Astrocyte (in vitro differentiated cells and primary cell): ENCODE data around the gene RNF144A. TPM values are rescaled to one million over a fixed set of nuclear protein-coding genes. Genes with fewer than 3 reads are reported as not detected.

ENCODE experiments used
- DNase-seq: peaks from one replicate; pipeline ENCODE4 v3.0.0-alpha.2; 2010; ENCODE audit warnings: low read depth
- FAIRE-seq: peaks from 2 replicates; lab custom pipeline; 2011; peaks lifted over from hg19 to GRCh38; lab: Jason Lieb, UNC
- H2AFZ ChIP-seq: 2 replicates; pipeline ENCODE4 v1.6.0; 2012; ENCODE audit warnings: low read depth, low read length, inconsistent platforms
- H3K27ac ChIP-seq: 2 replicates; pipeline ENCODE4 v1.5.1; 2011; ENCODE audit warnings: low read depth, low read length, inconsistent platforms
- H3K27me3 ChIP-seq: 2 replicates; pipeline ENCODE4 v1.6.0; 2011; ENCODE audit warnings: low read length, inconsistent platforms; ENCODE audit not compliant: insufficient read depth
- H3K36me3 ChIP-seq: 2 replicates; pipeline ENCODE4 v1.5.1; 2011; ENCODE audit warnings: low read length, inconsistent platforms; ENCODE audit not compliant: insufficient read depth
- H3K4me1 ChIP-seq: 2 replicates; pipeline ENCODE4 v1.5.1; 2011; ENCODE audit warnings: low read length, inconsistent platforms; ENCODE audit not compliant: insufficient read depth
- H3K4me2 ChIP-seq: 2 replicates; pipeline ENCODE4 v1.6.0; 2012; ENCODE audit warnings: low read length, inconsistent platforms
- H3K4me3 ChIP-seq: 2 replicates; pipeline ENCODE4 v1.5.1; 2011; ENCODE audit warnings: low read depth, mild to moderate bottlenecking, low read length, inconsistent platforms; ENCODE audit not compliant: insufficient read depth
- H3K79me2 ChIP-seq: 2 replicates; pipeline ENCODE4 v1.6.0; 2012; ENCODE audit warnings: mild to moderate bottlenecking, low read length, inconsistent platforms; ENCODE audit not compliant: insufficient read depth
- H3K9ac ChIP-seq: 2 replicates; pipeline ENCODE4 v1.6.0; 2012; ENCODE audit warnings: mild to moderate bottlenecking, low read length, inconsistent platforms
- H3K9me3 ChIP-seq: 2 replicates; pipeline ENCODE4 v1.5.1; 2012; ENCODE audit warnings: low read depth, mild to moderate bottlenecking, low read length, inconsistent platforms; ENCODE audit not compliant: insufficient read depth
- H4K20me1 ChIP-seq: 2 replicates; pipeline ENCODE4 v1.6.0; 2012; ENCODE audit warnings: low read length, inconsistent platforms; ENCODE audit not compliant: insufficient read depth
- H3K27ac Mint-ChIP-seq: one replicate; pipeline ENCODE4 v1.8.0; 2021; ENCODE audit warnings: mild to moderate bottlenecking, mixed read lengths; ENCODE audit not compliant: unreplicated experiment
- H3K27me3 Mint-ChIP-seq: one replicate; pipeline ENCODE4 v1.8.0; 2021; ENCODE audit warnings: low read depth, mixed read lengths; ENCODE audit not compliant: unreplicated experiment
- H3K36me3 Mint-ChIP-seq: one replicate; pipeline ENCODE4 v1.8.0; 2021; ENCODE audit warnings: low read depth, mixed read lengths; ENCODE audit not compliant: unreplicated experiment
- H3K4me1 Mint-ChIP-seq: one replicate; pipeline ENCODE4 v1.8.0; 2021; ENCODE audit warnings: low read depth, mixed read lengths; ENCODE audit not compliant: unreplicated experiment
- H3K4me3 Mint-ChIP-seq: one replicate; pipeline ENCODE4 v1.8.0; 2021; ENCODE audit warnings: mild to moderate bottlenecking, moderate library complexity, mixed read lengths; ENCODE audit not compliant: unreplicated experiment
- H3K9me3 Mint-ChIP-seq: one replicate; pipeline ENCODE4 v1.8.0; 2021; ENCODE audit warnings: mild to moderate bottlenecking, mixed read lengths; ENCODE audit not compliant: unreplicated experiment
- EZH2 ChIP-seq: IDR thresholded peaks from 2 replicates; pipeline ENCODE4 v1.6.1; 2012; ENCODE audit warnings: mild to moderate bottlenecking, low read length, inconsistent platforms; ENCODE audit not compliant: insufficient read depth
- total RNA-seq: library from RNA; stranded (reverse); gene quantifications from 2 replicates; pipeline ENCODE4 v1.2.1, GENCODE V29; 2021
- TF ChIP-seq, protein P1 (sequence below): IDR thresholded peaks from 2 replicates; pipeline ENCODE4 v1.5.1; 2011; ENCODE audit warnings: low read depth, mild to moderate bottlenecking, inconsistent platforms, low read length, moderate library complexity; ENCODE audit not compliant: insufficient read depth

RNF144A gene
- total RNA-seq, 1 donor from 2014 or later: 4.9 TPM

DNA sequence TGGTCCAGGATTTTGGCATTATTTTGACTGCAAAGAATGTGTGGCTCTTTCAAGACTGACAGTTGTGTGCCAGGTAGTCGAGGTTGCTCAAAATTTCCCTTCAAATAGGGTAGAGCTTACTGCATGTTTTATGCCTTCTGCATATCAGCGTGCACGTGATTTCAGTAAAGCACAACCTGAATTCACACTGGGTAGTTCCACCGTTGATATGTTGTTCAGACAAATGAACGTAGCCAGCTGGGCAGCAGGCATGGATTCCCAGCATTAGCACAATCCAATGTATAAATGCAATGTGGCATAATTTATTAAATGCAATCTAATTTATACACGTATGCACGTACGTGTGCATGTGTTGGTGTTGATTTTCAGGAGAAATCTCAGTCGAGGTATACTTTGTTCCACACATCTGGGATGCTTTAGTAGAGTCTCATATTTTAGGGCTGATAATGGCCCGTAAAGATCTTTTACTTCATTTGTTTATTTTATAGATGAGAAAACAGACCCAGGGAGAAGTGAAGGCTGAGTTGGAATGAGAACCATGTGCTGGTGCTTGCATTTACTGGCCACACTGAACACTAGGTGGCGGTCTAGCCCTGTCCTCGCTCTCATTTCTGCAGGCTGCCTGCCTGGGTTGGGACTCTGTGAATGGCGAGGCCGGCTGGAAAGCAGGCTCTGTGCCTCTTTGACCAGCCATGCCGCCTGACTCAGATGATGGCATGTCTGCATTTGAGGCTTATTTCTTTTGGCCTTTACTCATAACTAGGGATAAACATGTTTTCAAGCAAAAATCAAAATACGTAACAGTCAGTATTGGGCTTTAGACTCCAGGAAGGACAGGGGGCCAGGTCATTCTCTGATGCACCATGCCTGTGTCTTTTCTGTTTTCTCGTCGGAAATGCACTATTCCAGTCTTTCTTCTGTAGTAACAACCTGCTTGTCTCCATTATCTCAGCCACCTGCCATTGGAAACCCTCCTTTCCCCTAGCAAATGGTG lies 120.4 kb downstream of the RNF144A start:
- H3K36me3 ChIP-seq: no peaks in the 10 kb centered on the region
- no peaks in the 10 kb centered on the region for H4K20me1 ChIP-seq
- Mint-ChIP-seq H3K4me1 (peaks cover 2% of the 10 kb centered on the region), H3K4me3 (no peak overlapping the region), H3K27ac (no peak overlapping the region), H3K27me3 (peaks cover 3% of the 10 kb centered on the region), H3K9me3 (no peaks in the 10 kb centered on the region), H3K36me3 (peaks cover 2% of the 10 kb centered on the region)
- TF ChIP-seq EZH2: no peak
- TF ChIP-seq, protein P1, sequence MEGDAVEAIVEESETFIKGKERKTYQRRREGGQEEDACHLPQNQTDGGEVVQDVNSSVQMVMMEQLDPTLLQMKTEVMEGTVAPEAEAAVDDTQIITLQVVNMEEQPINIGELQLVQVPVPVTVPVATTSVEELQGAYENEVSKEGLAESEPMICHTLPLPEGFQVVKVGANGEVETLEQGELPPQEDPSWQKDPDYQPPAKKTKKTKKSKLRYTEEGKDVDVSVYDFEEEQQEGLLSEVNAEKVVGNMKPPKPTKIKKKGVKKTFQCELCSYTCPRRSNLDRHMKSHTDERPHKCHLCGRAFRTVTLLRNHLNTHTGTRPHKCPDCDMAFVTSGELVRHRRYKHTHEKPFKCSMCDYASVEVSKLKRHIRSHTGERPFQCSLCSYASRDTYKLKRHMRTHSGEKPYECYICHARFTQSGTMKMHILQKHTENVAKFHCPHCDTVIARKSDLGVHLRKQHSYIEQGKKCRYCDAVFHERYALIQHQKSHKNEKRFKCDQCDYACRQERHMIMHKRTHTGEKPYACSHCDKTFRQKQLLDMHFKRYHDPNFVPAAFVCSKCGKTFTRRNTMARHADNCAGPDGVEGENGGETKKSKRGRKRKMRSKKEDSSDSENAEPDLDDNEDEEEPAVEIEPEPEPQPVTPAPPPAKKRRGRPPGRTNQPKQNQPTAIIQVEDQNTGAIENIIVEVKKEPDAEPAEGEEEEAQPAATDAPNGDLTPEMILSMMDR: peak; percentile 76
- H3K27ac ChIP-seq: no peak overlapping the region
- peak; percentile 37 for FAIRE-seq
- H3K27me3 ChIP-seq: no peaks in the 10 kb centered on the region
- no peak overlapping the region for H2AFZ ChIP-seq
- no peaks in the 10 kb centered on the region for H3K4me1 ChIP-seq
- DNase-seq: peak; percentile 26
- H3K79me2 ChIP-seq: no peaks in the 10 kb centered on the region
- no peak overlapping the region for H3K4me2 ChIP-seq
- no peak overlapping the region for H3K9ac ChIP-seq
- H3K4me3 ChIP-seq: no peak overlapping the region
- no peaks in the 10 kb centered on the region for H3K9me3 ChIP-seq

GRCh38 chr2:7040547-7040946 lies 123.3 kb downstream of the RNF144A start:
- H3K4me2 ChIP-seq: no peak overlapping the region
- no peaks in the 10 kb centered on the region for H3K79me2 ChIP-seq
- Mint-ChIP-seq H3K4me3 (no peak overlapping the region), H3K4me1 (no peaks in the 10 kb centered on the region), H3K27me3 (no peaks in the 10 kb centered on the region), H3K36me3 (no peaks in the 10 kb centered on the region), H3K9me3 (no peaks in the 10 kb centered on the region), H3K27ac (no peak overlapping the region)
- no peaks in the 10 kb centered on the region for H3K27me3 ChIP-seq
- no peak for FAIRE-seq
- no peaks in the 10 kb centered on the region for H3K4me1 ChIP-seq
- H3K4me3 ChIP-seq: no peak overlapping the region
- no peaks in the 10 kb centered on the region for H4K20me1 ChIP-seq
- no peak overlapping the region for H3K27ac ChIP-seq
- no peak overlapping the region for H2AFZ ChIP-seq
- no peak for TF ChIP-seq EZH2
- TF ChIP-seq, protein P1: no peak
- H3K9ac ChIP-seq: no peak overlapping the region
- DNase-seq: no peak
- H3K36me3 ChIP-seq: no peaks in the 10 kb centered on the region
- no peaks in the 10 kb centered on the region for H3K9me3 ChIP-seq

- no peak for DNase-seq
- no peak for FAIRE-seq
- no peaks in the 10 kb centered on the region for H3K36me3 Mint-ChIP-seq
- Histone ChIP-seq H2AFZ (no peak overlapping the region), H3K27ac (no peak overlapping the region), H3K4me1 (no peaks in the 10 kb centered on the region), H3K36me3 (no peaks in the 10 kb centered on the region), H3K27me3 (no peaks in the 10 kb centered on the region), H3K4me2 (no peak overlapping the region), H3K79me2 (no peaks in the 10 kb centered on the region), H3K4me3 (no peak overlapping the region), H4K20me1 (no peaks in the 10 kb centered on the region), H3K9me3 (no peaks in the 10 kb centered on the region), H3K9ac (no peak overlapping the region)
- H3K27me3 Mint-ChIP-seq: no peaks in the 10 kb centered on the region
- no peak overlapping the region for H3K27ac Mint-ChIP-seq
- H3K9me3 Mint-ChIP-seq: no peaks in the 10 kb centered on the region
- TF ChIP-seq, protein P1: no peak
- no peak for TF ChIP-seq EZH2
- no peaks in the 10 kb centered on the region for H3K4me1 Mint-ChIP-seq
- no peak overlapping the region for H3K4me3 Mint-ChIP-seq
Measured at GRCh38 chr2:7041421-7041820, 124.2 kb downstream of the RNF144A start.
